Peyer's patch (tissue), 4 donors: Measurements from ENCODE around the gene PDCD4. TPM values are rescaled to one million over a fixed set of nuclear protein-coding genes. Genes with fewer than 3 reads are reported as not detected.

ENCODE experiments used
- DNase-seq, 3 donors: peaks; one replicate each; pipeline ENCODE4 v3.0.0-alpha.2; 2017 to 2019
- H3K27ac ChIP-seq, 4 donors: fragments of 200-600 bp; sonication (generic); one replicate each; pipeline ENCODE4 v1.5.1; 2016 to 2019
- H3K27me3 ChIP-seq, 2 donors: fragments of 200-600 bp; sonication (generic); one replicate each; pipeline ENCODE4 v1.5.1; 2019
- H3K36me3 ChIP-seq, 3 donors: fragments of 200-600 bp; sonication (generic); one replicate each; pipeline ENCODE4 v1.5.1; 2016 to 2019
- H3K4me1 ChIP-seq, 4 donors: fragments of 200-600 bp; sonication (generic); one replicate each; pipeline ENCODE4 v1.5.1; 2016 to 2019
- H3K4me3 ChIP-seq, 4 donors: fragments of 200-600 bp; sonication (generic); 1 replicate in 3 of 4; 2 replicates in 1 of 4; pipeline ENCODE4 v1.5.1; 2016 to 2019; ENCODE audit warnings: mild to moderate bottlenecking in 1 of 4
- H3K9me3 ChIP-seq, 4 donors: fragments of 200-600 bp; sonication (generic); one replicate each; pipeline ENCODE4 v1.5.1; 2016 to 2019; ENCODE audit warnings: mild to moderate bottlenecking in 1 of 4
- POLR2A ChIP-seq, 2 donors: fragments of 450-650 bp; IDR thresholded peaks; one replicate each; pipeline ENCODE4 v1.5.1; 2017; ENCODE audit warnings: antibody characterized with exemption in 2 of 2, mild to moderate bottlenecking in 2 of 2, moderate library complexity in 2 of 2
- total RNA-seq, 4 donors: library from RNA; depleted of rRNA; stranded (reverse); fragments of >200 nt; gene quantifications; one replicate each; pipeline ENCODE4 v1.1.0, GENCODE V29; 2016
- TF ChIP-seq, protein P1 (sequence below), 6 experiments: fragments of 450-650 bp in 4 of 6; fragments of 200-600 bp in 2 of 6; sonication (generic) in 1 of 6; IDR thresholded peaks; one replicate each; pipeline ENCODE4 v1.5.1; 2017 to 2019; ENCODE audit warnings: antibody characterized with exemption in 6 of 6, mild to moderate bottlenecking in 3 of 6, moderate library complexity in 1 of 6

Gene PDCD4
- total RNA-seq, 4 donors from 2014 or later, result 301 to 538 (median 330) TPM

DNA sequence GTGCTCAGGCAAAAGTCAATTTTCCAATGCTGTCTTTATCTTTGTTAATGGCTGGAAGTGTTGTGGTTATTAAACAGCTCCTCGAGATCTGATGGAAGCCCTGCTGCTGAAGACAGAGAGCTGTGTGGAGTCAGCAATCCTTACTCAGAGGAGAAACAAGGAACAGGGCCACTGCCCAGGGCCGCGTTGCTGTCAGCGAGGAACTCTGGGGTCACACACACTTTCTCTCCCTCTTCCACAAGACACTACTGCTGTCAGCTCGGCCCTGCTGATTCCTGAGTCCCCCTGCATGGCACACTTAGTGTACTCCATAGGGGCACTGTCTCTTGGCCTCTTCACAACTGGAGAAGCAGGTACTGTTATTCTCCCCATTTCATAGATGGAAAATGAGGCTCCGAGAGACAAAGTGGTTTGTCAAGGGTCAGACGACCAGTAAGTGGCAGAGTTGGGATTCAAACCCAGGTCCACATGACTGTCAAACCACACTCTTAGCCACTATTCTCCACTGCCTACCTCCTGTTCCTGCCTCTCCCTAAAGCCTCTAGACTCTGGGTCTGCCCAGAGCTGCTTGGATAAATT is 29.3 kb upstream of the PDCD4 start:
- Histone ChIP-seq H3K36me3 (no peaks in the 10 kb centered on the region), H3K4me1 (peaks cover 14 to 79% (median 29%) of the 10 kb centered on the region in 4 donors), H3K9me3 (no peaks in the 10 kb centered on the region), H3K27me3 (no peaks in the 10 kb centered on the region), H3K4me3 (no peak overlapping the region), H3K27ac (peak overlapping the region; percentile 75 to 97 (median 84))
- DNase-seq, result no peak
- no peak for TF ChIP-seq POLR2A (IDR thresholded peaks at IDR 0.05)
- TF ChIP-seq, protein P1, sequence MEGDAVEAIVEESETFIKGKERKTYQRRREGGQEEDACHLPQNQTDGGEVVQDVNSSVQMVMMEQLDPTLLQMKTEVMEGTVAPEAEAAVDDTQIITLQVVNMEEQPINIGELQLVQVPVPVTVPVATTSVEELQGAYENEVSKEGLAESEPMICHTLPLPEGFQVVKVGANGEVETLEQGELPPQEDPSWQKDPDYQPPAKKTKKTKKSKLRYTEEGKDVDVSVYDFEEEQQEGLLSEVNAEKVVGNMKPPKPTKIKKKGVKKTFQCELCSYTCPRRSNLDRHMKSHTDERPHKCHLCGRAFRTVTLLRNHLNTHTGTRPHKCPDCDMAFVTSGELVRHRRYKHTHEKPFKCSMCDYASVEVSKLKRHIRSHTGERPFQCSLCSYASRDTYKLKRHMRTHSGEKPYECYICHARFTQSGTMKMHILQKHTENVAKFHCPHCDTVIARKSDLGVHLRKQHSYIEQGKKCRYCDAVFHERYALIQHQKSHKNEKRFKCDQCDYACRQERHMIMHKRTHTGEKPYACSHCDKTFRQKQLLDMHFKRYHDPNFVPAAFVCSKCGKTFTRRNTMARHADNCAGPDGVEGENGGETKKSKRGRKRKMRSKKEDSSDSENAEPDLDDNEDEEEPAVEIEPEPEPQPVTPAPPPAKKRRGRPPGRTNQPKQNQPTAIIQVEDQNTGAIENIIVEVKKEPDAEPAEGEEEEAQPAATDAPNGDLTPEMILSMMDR (IDR thresholded peaks at IDR 0.05), result no peak

DNA sequence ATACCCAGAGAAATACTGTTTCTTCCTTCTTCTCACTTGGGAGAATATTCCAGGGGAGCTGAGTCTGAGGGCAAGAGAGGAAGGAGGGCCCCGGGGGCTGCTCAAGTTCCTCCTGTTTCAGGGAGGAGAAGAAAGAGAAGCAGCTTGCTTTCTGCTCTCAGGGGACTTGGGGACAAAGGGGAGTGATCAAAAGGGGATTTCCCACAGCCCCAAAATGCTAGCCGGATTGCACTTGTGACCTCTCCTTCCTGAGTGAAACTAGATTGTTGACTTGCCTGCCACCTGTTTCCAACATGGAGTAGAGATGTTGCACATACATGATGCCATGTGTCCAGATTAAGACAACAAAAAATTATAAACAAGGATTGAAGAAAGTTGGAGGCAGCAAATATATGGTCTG is 28.7 kb upstream of the PDCD4 start:
- no peak for TF ChIP-seq POLR2A (IDR thresholded peaks at IDR 0.05)
- TF ChIP-seq, protein P1 (IDR thresholded peaks at IDR 0.05), result no peak
- H3K36me3 ChIP-seq, result no peaks in the 10 kb centered on the region
- H3K9me3 ChIP-seq, result no peaks in the 10 kb centered on the region
- no peak overlapping the region for H3K4me3 ChIP-seq
- no peaks in the 10 kb centered on the region for H3K27me3 ChIP-seq
- DNase-seq, result peak in 2 of 3 donors; percentile 76 to 85
- peak overlapping the region; percentile 75 to 97 (median 84) for H3K27ac ChIP-seq
- H3K4me1 ChIP-seq, result peaks cover 14 to 74% (median 29%) of the 10 kb centered on the region in 4 donors

DNA sequence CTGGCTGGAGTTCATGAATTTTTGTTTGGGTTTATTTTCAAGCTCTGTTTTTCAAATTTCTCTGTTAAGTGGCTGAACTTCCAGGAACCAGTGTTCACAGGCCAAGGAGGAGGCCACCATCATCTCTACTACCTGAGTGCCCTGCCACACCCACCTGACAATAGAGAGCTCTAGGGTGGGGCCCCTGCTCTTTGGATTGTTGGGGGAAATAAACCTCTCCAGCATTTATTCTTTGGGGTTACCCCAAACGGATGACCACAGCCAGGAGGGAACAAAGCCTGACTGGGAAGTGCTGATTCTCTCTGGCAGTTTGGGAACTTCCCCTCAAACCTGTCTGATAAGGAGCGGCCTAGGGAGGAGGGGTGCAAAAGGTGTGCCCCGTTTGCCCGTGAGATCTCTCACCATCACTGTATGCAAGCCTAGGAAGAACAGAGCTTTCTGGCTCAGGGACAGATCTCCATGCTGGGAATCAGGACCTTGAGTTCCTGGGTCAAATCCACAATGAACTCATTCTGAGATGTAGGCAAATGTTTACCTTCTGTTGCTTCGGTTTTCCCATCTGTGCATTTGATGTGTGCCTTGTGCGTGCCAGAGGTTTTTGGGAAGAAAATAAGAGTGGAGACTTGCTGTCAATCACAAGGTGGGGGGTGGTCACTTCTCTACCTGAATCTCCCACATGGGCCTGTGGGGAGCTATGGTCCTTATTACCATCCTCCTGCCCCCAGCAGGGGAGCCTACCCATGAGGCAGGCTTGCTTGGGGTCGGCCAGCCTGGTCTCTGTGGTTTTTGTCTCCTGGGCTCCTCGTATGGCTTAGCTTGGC is 27.7 kb upstream of the PDCD4 start:
- no peak overlapping the region for H3K4me3 ChIP-seq
- TF ChIP-seq, protein P1 (IDR thresholded peaks at IDR 0.05), result no peak
- TF ChIP-seq POLR2A (IDR thresholded peaks at IDR 0.05), result peak in 1 of 2 donors; percentile 7
- H3K27ac ChIP-seq, result peak overlapping the region; percentile 75 to 93 (median 82)
- peak in 1 of 3 donors; percentile 69 for DNase-seq
- no peaks in the 10 kb centered on the region for H3K9me3 ChIP-seq
- H3K4me1 ChIP-seq, result peaks cover 14 to 74% (median 29%) of the 10 kb centered on the region in 4 donors
- H3K27me3 ChIP-seq, result no peaks in the 10 kb centered on the region
- H3K36me3 ChIP-seq, result no peaks in the 10 kb centered on the region

DNA sequence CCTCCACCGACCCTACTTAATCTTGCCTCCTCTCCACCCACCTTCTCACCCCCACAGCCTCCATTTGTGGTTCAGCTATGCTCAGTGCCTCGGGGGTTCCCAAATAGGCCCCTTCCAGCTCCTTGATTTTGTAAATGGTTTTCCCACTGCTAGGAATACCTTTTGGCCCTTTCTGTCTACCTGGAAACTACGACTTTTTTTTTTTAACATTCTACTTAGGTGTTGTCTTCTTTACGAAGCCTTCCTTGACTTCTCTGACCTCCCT is 27.2 kb upstream of the PDCD4 start:
- Histone ChIP-seq H3K27me3 (no peaks in the 10 kb centered on the region), H3K36me3 (no peaks in the 10 kb centered on the region), H3K9me3 (no peaks in the 10 kb centered on the region), H3K4me3 (no peak overlapping the region), H3K27ac (peak overlapping the region; percentile 75 to 93 (median 82)), H3K4me1 (peaks cover 14 to 72% (median 28%) of the 10 kb centered on the region in 4 donors)
- TF ChIP-seq, protein P1 (IDR thresholded peaks at IDR 0.05), result no peak
- no peak for TF ChIP-seq POLR2A (IDR thresholded peaks at IDR 0.05)
- no peak for DNase-seq

DNA sequence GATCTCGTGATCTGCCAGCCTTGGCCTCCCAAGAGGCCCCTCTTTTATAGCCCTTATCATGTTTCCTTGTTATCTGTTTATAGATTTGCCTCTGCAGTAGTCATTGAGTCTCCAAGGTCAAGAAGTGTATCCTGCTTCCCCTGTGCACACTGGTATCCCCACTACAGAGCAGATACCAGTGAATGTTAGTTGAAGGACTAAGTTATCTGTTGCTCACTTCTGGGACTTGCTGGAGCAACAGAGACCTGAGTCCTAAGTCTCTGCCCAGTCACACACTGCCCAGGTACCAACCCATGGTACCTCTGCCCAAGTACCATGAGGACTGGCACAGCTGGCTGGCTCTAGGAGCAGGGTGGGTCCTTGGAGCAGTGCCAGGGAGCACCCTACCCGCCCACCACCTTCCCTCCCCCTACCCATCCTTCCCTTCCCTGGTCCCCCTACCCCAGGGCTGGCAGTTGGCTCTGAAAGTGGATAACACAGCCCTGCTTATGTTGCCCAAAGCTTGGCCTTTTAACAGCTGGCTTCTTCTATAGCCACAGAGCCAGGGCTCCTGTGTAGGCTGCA is 26.5 kb upstream of the PDCD4 start:
- no peaks in the 10 kb centered on the region for H3K9me3 ChIP-seq
- H3K4me3 ChIP-seq, result no peak overlapping the region
- H3K27ac ChIP-seq, result peak overlapping the region; percentile 27 to 93 (median 82)
- TF ChIP-seq POLR2A (IDR thresholded peaks at IDR 0.05), result no peak
- TF ChIP-seq, protein P1 (IDR thresholded peaks at IDR 0.05), result no peak
- peak in 1 of 3 donors; percentile 69 for DNase-seq
- no peaks in the 10 kb centered on the region for H3K36me3 ChIP-seq
- no peaks in the 10 kb centered on the region for H3K27me3 ChIP-seq
- H3K4me1 ChIP-seq, result peaks cover 13 to 66% (median 28%) of the 10 kb centered on the region in 4 donors
